NCI-H1092 treated with DMSO at 0.1 percent for 48 hours (cell line): ENCODE measurements around the gene L3MBTL3.

ENCODE experiments used
- DNase-seq: peaks from one replicate; lab custom pipeline; 2025; lab: John Stamatoyannopoulos, UW

Gene L3MBTL3

GRCh38 chr6:130027948-130028347 lies 9.6 kb downstream of the L3MBTL3 start:
- DNase-seq: no peak

- DNase-seq: no peak
These were observed 10.8 kb downstream of the L3MBTL3 start for GRCh38 chr6:130029163-130029562.

GRCh38 chr6:130032758-130033340 lies 14.5 kb downstream of the L3MBTL3 start:
- DNase-seq: no peak

- no peak for DNase-seq
These were observed 15.6 kb downstream of the L3MBTL3 start for GRCh38 chr6:130033949-130034348.

- no peak for DNase-seq
These were observed 16.2 kb downstream of the L3MBTL3 start for GRCh38 chr6:130034378-130035146.

- no peak for DNase-seq
These were observed 16.8 kb downstream of the L3MBTL3 start for GRCh38 chr6:130035211-130035610.

GRCh38 chr6:130037207-130037811 lies 18.9 kb downstream of the L3MBTL3 start:
- no peak for DNase-seq

- no peak for DNase-seq
These were observed 23.2 kb downstream of the L3MBTL3 start for GRCh38 chr6:130041594-130041993.

GRCh38 chr6:130043344-130043743 lies 25.0 kb downstream of the L3MBTL3 start:
- DNase-seq: no peak

- DNase-seq: no peak
These were observed 27.2 kb downstream of the L3MBTL3 start for GRCh38 chr6:130045622-130046021.

- no peak for DNase-seq
These were observed 28.3 kb downstream of the L3MBTL3 start for GRCh38 chr6:130046671-130047070.

- DNase-seq: no peak
These were observed 29.0 kb downstream of the L3MBTL3 start for GRCh38 chr6:130047088-130047995.

GRCh38 chr6:130050230-130050629 lies 31.8 kb downstream of the L3MBTL3 start:
- no peak for DNase-seq

GRCh38 chr6:130054725-130055124 lies 36.3 kb downstream of the L3MBTL3 start:
- no peak for DNase-seq

- DNase-seq: no peak
These were observed 36.9 kb downstream of the L3MBTL3 start for GRCh38 chr6:130055271-130055670.

GRCh38 chr6:130057495-130057894 lies 39.1 kb downstream of the L3MBTL3 start:
- DNase-seq: no peak

- no peak for DNase-seq
These were observed 45.4 kb downstream of the L3MBTL3 start for GRCh38 chr6:130063806-130064205.

GRCh38 chr6:130065609-130066156 lies 47.3 kb downstream of the L3MBTL3 start:
- DNase-seq: no peak

GRCh38 chr6:130069485-130069884 lies 51.1 kb downstream of the L3MBTL3 start:
- no peak for DNase-seq

- DNase-seq: no peak
These were observed 51.9 kb downstream of the L3MBTL3 start for GRCh38 chr6:130070326-130070725.

GRCh38 chr6:130070792-130071191 lies 52.4 kb downstream of the L3MBTL3 start:
- DNase-seq: peak; percentile 70

GRCh38 chr6:130075879-130076460 lies 57.6 kb downstream of the L3MBTL3 start:
- no peak for DNase-seq
